HEK293T (cell line): ENCODE data around the gene DLEC1.

Experiments
- CTCF ChIA-PET: fragments of 350-600 bp; formaldehyde crosslinking; extraction: SDS; loops from one replicate; lab custom pipeline; 2021; ENCODE audit warnings: antibody characterized with exemption, inconsistent platforms; lab: Yijun Ruan, JAX
- POLR2A ChIA-PET: fragments of 350-600 bp; formaldehyde crosslinking; extraction: SDS; loops from one replicate; lab custom pipeline; 2020; ENCODE audit warnings: antibody characterized with exemption, inconsistent platforms; lab: Yijun Ruan, JAX
- DNase-seq: peaks from one replicate; pipeline ENCODE4 v3.0.0; 2012; ENCODE audit warnings: mixed read lengths; ENCODE audit errors: extremely low spot score
- ARNT ChIP-seq: fragments of 450-650 bp; IDR thresholded peaks from 2 replicates; pipeline ENCODE4 v1.6.1; 2017; ENCODE audit warnings: mild to moderate bottlenecking
- BHLHE40 ChIP-seq: fragments of 450-650 bp; IDR thresholded peaks from 2 replicates; pipeline ENCODE4 v1.6.1; 2016; ENCODE audit warnings: mild to moderate bottlenecking, moderate library complexity, borderline replicate concordance
- CTBP1 ChIP-seq: fragments of 450-650 bp; IDR thresholded peaks from 2 replicates; pipeline ENCODE4 v1.6.1; 2016; ENCODE audit warnings: borderline replicate concordance
- ELF4 ChIP-seq: fragments of 450-650 bp; IDR thresholded peaks from 2 replicates; pipeline ENCODE4 v1.6.1; 2017; ENCODE audit warnings: antibody characterized with exemption
- FOXA1 ChIP-seq: fragments of 450-650 bp; IDR thresholded peaks from 2 replicates; pipeline ENCODE4 v1.6.1; 2016; ENCODE audit warnings: mild to moderate bottlenecking
- FOXK2 ChIP-seq: fragments of 450-650 bp; IDR thresholded peaks from 2 replicates; pipeline ENCODE4 v1.6.1; 2016; ENCODE audit warnings: mild to moderate bottlenecking
- FOXM1 ChIP-seq: fragments of 450-650 bp; IDR thresholded peaks from 2 replicates; pipeline ENCODE4 v1.6.1; 2017; ENCODE audit warnings: mild to moderate bottlenecking, borderline replicate concordance
- HDGF ChIP-seq: fragments of 450-650 bp; IDR thresholded peaks from 2 replicates; pipeline ENCODE4 v1.6.1; 2017; ENCODE audit warnings: antibody characterized with exemption, borderline replicate concordance
- L3MBTL2 ChIP-seq: fragments of 450-650 bp; conservative IDR thresholded peaks from 2 replicates; pipeline ENCODE4 v1.6.1; 2016; ENCODE audit warnings: mild to moderate bottlenecking
- LEF1 ChIP-seq: fragments of 450-650 bp; IDR thresholded peaks from 2 replicates; pipeline ENCODE4 v1.6.1; 2017; ENCODE audit warnings: mild to moderate bottlenecking, borderline replicate concordance
- NFRKB ChIP-seq: fragments of 450-650 bp; IDR thresholded peaks from 2 replicates; pipeline ENCODE4 v1.6.1; 2016; ENCODE audit warnings: mild to moderate bottlenecking, moderate library complexity
- PKNOX1 ChIP-seq: fragments of 450-650 bp; IDR thresholded peaks from 2 replicates; pipeline ENCODE4 v1.6.1; 2016
- SP1 ChIP-seq: fragments of 450-650 bp; IDR thresholded peaks from 2 replicates; pipeline ENCODE4 v1.6.1; 2017
- SUZ12 ChIP-seq: fragments of 450-650 bp; IDR thresholded peaks from 2 replicates; pipeline ENCODE4 v1.6.1; 2016; ENCODE audit warnings: mild to moderate bottlenecking
- TARDBP ChIP-seq: fragments of 450-650 bp; IDR thresholded peaks from 2 replicates; pipeline ENCODE4 v1.6.1; 2016
- ZNF384 ChIP-seq: fragments of 450-650 bp; IDR thresholded peaks from 2 replicates; pipeline ENCODE4 v1.6.1; 2016

Gene DLEC1

GRCh38 chr3:38020342-38020726 lies 18.7 kb upstream of the DLEC1 start:
- ChIA-PET CTCF (interaction anchor here (1.1 kb wide), 1 partner anchor 17 kb away, joined by 4 read pairs; no protein-coding TSS in a partner anchor), POLR2A (no interaction called here)
- DNase-seq, result no peak
- TF ChIP-seq FOXM1, result no peak
- TF ChIP-seq LEF1, result no peak
- TF ChIP-seq CTBP1, result no peak
- no peak for TF ChIP-seq SP1
- TF ChIP-seq HDGF, result no peak
- no peak for TF ChIP-seq ELF4
- no peak for TF ChIP-seq FOXA1
- TF ChIP-seq FOXK2, result no peak
- TF ChIP-seq L3MBTL2, result no peak
- no peak for TF ChIP-seq ZNF384

GRCh38 chr3:38021196-38021595 lies 17.8 kb upstream of the DLEC1 start:
- no peak for DNase-seq
- POLR2A ChIA-PET, result interaction anchor here (1.0 kb wide), 1 partner anchor 144 kb away, joined by 3 read pairs; the partner anchor contains the start of gene OXSR1
- CTCF ChIA-PET, result no interaction called here
- TF ChIP-seq SUZ12 (no peak), CTBP1 (no peak), FOXM1 (no peak), HDGF (no peak), ZNF384 (no peak), TARDBP (no peak), SP1 (no peak), ELF4 (no peak), BHLHE40 (no peak), NFRKB (no peak), ARNT (no peak), LEF1 (no peak), FOXK2 (no peak), L3MBTL2 (no peak), PKNOX1 (no peak), FOXA1 (no peak)

GRCh38 chr3:38022301-38022700 lies 16.7 kb upstream of the DLEC1 start:
- TF ChIP-seq BHLHE40, result no peak
- no peak for TF ChIP-seq HDGF
- no peak for TF ChIP-seq CTBP1
- TF ChIP-seq FOXK2, result no peak
- TF ChIP-seq L3MBTL2, result no peak
- no peak for TF ChIP-seq PKNOX1
- TF ChIP-seq ARNT, result no peak
- TF ChIP-seq LEF1, result no peak
- no peak for TF ChIP-seq TARDBP
- TF ChIP-seq NFRKB, result no peak
- no peak for TF ChIP-seq ZNF384
- no peak for TF ChIP-seq FOXM1
- no peak for TF ChIP-seq SP1
- TF ChIP-seq ELF4, result no peak
- no peak for TF ChIP-seq FOXA1
- TF ChIP-seq SUZ12, result no peak
- ChIA-PET CTCF (no interaction called here), POLR2A (no interaction called here)
- no peak for DNase-seq

GRCh38 chr3:38022896-38023709 lies 15.9 kb upstream of the DLEC1 start:
- ChIA-PET CTCF (interaction anchor here (0.6 kb wide), 1 partner anchor 188 kb away, joined by 3 read pairs; no protein-coding TSS in a partner anchor), POLR2A (no interaction called here)
- DNase-seq, result no peak
- TF ChIP-seq SP1 (no peak), HDGF (no peak), ZNF384 (no peak), PKNOX1 (no peak), FOXA1 (no peak), CTBP1 (no peak), FOXK2 (no peak), TARDBP (no peak), LEF1 (no peak), NFRKB (no peak), BHLHE40 (no peak), ARNT (no peak), L3MBTL2 (no peak), SUZ12 (no peak), FOXM1 (no peak), ELF4 (no peak)

GRCh38 chr3:38026856-38027255 lies 12.2 kb upstream of the DLEC1 start:
- POLR2A ChIA-PET, result no interaction called here

More at GRCh38 chr3:38026856-38027255, 12.2 kb upstream of the DLEC1 start:
- CTCF ChIA-PET, result no interaction called here
- TF ChIP-seq ELF4, result no peak
- no peak for TF ChIP-seq NFRKB
- no peak for TF ChIP-seq FOXA1
- no peak for TF ChIP-seq FOXM1
- no peak for TF ChIP-seq SP1
- no peak for TF ChIP-seq BHLHE40
- no peak for TF ChIP-seq ZNF384
- TF ChIP-seq HDGF, result no peak
- TF ChIP-seq SUZ12, result no peak
- TF ChIP-seq FOXK2, result no peak
- TF ChIP-seq TARDBP, result no peak
- no peak for TF ChIP-seq LEF1
- TF ChIP-seq ARNT, result no peak
- no peak for TF ChIP-seq PKNOX1
- no peak for TF ChIP-seq L3MBTL2
- no peak for TF ChIP-seq CTBP1
- DNase-seq, result no peak
